RKO (cell line): ENCODE results near the gene COL5A1.

ENCODE experiments used
- DNase-seq: peaks from one replicate; pipeline ENCODE4 v3.0.0-alpha.2; 2016; ENCODE audit warnings: low spot score

The COL5A1 gene

GRCh38 chr9:134742822-134743535 lies 101.4 kb downstream of the COL5A1 start:
- DNase-seq, result no peak

DNA sequence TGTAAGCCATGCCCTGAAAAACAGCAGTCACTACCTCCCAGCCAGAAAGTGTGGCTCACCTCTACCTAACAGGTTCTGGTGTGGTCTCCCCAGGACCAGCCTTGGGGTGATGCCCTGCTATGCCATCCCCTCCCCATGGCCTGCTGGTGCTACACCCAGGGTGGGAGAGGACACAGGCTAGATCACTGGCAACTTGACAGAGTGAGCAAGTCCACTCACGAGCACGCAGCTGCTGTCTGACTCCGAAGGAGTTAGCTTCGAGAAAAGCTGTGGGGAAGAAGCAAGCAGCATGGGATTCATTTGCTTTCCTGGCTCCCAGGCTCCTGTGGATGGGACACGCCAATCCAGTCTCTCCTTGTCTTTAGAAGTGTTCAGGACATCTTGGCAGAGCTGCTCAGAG lies 102.2 kb downstream of the COL5A1 start:
- no peak for DNase-seq

DNA sequence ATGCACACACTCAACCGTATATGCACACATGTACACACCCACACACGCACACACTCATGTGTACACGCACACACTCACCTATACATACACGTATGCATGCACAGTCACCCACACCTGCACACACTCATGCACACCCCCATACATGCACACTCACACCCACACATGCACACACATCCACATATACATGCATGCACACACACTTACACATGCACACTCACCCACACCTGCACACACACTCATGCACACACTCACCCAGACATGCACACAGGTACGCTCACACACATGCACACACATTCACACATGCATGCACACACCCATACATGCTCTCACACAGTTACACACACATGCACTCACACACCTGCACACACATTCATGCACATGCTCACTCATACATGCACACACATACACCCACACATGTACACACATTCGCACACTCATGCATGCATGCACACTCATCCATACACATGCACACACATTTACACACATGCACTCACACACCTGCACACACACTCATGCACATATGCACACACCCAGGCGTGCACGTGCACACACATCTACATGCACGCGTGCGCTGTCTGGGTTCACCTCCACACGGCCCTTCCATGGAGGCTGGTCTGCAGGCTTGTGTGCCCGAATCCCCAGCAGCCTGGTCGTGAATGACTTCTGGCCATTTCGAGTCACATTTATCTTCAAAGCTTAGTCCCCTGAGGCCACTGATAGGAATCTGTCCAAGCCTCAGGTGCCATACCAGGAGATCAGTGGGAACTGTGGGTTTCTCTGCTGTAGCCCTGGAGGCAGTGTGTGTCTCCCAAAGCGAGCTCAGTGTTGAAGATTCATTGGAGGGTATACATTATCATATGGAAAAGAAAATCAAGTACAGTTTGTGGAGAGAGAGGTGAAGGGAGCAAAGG lies 103.0 kb downstream of the COL5A1 start:
- no peak for DNase-seq

DNA sequence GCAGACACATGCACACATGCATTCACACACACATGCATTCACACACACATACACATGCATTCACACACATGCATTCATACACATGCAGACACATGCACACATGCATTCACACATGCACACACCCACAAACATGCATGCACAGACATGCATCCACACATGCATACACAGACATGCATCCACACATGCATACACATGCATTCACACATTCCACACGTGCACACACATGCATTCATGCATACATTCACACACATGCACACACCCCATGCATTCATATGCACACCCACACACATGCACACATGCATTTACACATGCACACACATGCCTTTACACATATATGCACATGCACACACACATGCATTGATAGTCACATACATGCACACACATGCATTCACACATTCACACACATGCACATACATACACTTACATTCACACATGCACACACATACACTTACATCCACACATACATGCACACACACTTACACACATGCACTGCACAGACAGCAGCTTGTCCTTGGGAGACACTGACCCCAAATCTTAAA lies 106.4 kb downstream of the COL5A1 start:
- DNase-seq, result no peak

GRCh38 chr9:134748591-134748990 lies 107.0 kb downstream of the COL5A1 start:
- DNase-seq, result no peak

DNA sequence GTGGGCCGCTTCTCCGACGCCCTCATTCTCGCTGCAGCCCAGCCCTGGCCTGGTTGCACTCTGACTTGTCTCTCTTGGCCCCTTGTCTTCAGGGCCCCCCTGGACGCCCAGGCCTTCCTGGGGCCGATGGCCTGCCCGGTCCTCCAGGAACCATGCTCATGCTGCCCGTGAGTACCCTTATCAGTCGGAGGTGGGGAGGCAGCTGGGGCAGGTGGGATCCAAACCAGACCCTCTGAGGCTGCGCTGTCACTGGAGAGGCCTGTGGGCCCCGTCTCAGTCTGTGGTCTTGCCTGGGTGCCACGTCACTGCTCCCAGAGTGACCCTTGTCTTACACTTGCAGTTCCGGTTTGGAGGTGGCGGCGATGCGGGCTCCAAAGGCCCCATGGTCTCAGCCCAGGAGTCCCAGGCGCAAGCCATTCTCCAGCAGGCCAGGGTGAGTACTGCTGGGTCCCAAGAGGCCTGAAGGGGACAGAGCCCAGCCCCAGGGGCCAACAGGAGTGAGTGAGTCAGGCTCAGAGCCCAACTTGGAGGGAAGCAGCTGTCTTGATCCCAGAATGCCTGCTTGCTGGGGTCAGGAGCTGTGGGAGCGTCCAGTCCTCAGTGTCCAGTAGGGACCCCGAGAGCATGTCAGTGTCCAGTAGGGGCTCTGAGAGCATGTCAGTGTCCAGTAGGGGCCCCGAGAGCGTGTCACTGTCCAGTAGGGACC lies 109.0 kb downstream of the COL5A1 start:
- no peak for DNase-seq

DNA sequence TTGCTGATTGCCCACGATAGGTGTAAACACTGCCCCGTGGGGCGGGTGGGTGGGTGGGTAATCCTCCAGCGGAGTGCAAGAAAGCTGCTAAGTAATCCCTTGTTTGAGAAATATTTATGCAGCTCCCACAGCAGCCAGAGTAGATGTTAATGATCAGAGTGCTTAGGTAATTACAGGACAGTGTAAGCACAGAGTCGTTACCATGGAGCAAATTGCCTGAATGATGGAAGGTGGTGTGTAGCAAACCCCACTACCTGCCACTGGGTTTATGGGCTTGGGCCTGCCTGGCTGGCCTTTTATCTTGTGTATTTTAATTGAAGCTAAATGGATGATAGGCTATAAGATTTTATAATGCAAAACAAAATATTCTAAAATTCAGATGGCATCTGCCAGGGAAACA lies 110.0 kb downstream of the COL5A1 start:
- no peak for DNase-seq

DNA sequence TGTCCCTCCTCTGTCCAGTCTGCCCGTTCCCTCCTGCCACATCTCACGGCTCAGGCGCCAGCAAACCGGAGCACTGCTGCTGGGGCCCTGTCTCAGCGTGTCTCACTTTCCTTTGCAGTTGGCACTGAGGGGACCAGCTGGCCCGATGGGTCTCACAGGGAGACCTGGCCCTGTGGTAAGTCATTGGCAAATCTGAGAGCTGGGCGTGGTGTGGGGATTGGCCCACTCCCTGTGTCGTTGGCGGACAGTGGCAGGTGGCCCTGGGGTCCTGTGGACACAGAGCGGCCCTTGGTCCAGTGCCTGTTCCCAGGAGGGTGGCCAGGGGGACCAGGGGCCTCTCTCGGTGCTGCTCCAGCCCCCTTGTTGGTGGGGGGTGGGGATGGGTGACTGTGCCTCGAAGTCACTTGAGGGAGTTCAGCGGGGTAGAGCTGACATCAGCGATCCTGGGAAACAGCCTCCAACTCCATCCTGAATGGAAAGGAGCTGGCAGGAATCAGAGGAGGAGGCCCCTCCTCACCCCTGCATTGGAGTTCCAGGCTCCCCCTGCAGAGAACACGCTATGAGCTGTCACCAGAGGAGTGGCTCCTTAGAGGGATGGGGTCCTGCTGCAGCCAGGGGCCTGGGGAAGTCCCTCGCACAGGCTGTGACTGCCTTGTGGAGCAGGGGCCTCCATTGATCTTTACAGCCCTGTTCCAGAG lies 111.0 kb downstream of the COL5A1 start:
- DNase-seq, result no peak

DNA sequence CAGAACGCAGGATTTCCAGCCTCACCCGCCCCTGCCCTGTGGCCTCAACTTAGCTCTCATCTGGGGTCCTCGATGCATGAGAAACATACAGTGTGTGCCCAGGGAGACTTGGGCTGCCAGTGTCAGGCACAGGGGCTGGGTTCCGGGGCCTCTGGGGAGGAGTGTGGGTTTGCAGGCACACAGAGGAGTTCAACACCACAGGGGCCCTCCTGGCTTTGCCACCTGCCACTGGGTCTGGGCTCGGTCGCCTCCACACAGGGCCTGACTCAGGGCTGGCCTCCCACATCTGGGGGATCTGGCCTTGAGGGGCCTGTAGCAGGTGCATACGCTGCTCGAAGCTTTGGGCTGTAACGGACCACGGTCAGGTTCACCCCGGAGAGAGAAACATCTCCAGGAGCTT lies 111.6 kb downstream of the COL5A1 start:
- DNase-seq, result no peak

DNA sequence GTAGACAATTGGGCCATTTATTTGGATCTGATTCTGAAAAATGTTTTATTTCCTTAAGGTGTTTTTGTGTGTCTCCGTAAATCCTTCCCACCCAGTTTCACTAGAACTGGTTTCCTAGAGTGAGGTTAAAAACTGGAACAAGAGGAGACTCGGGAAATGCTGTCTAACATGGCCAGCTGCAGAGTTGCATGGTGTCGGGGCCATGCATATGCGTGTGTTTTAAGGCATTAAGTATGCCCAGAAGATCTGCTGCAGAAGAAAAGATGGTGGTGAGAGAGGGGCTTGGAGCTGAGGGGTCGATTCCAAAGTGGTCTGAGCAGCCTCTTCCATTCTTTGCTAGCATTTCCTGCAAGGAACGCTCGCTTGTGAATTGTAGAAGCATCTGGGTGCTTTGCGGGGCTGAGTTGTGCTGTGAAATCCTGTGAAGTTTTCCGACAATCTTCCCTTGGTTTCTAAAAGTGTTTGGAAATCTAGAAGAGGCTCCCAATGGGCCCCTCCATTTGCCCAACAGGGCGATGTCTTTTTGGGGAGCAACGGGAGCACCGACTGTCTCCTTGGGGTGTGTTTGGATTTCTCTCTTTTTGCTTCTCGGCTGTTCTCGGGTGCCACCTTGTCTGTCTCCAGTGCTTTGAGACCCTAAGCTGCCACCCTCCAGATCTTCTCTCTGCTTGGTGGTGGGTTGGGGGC lies 113.8 kb downstream of the COL5A1 start:
- DNase-seq, result no peak

DNA sequence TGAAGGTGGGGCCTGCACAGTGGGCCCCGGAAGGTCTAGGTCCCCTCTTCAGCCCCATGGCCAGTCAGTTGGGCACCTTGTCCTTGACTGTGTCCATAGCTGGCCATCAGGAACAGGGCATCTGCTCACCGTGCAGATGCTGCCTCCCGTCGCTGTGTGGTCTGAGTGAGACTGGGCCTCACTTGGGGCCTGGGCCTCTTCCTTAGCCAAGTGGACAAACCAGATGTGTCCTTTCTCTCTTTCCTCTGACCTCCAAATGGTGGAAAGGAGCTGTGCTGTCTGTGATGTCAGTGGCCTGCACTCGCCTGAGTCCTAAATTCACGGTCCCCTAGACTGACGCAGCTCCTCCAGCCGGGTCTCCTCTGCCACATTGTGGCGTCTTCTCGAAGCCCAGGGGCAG lies 114.5 kb downstream of the COL5A1 start:
- DNase-seq, result no peak

DNA sequence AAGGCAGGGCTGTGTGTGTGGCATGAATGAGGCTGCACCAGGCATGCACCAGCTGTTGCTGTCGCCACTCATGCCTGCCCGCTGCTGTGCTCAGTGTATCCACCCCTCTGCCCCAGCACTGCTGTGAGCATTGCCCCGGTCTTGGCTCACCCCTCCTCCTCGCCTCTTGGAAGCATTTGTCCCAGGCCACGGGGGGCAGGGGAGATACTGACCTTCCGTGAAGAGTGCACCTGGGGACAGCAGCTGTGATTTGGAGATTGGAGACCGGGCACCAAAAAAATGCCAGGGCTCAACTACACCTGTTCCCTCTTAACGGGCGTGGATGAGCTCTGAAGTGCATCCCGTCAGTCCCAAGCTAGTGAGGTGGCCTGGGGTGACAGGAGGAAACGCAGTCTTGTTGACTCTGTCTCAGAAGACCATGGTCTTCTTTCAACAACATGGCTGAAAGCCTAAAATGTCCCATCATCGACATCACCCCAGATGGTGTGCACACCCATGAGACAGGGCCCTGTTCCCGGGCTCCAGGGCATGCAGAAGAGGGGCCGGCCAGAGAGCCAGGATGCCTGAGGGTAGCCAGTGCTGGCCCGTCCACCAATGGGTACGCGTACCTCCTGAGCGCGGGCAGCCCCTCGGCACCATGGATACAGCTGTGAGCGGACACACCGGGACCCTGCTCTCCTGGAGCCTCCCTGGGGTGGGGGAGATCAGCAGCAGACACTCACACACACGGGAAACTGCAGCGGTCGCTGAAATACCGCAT lies 115.8 kb downstream of the COL5A1 start:
- no peak for DNase-seq

- no peak for DNase-seq
Observed at GRCh38 chr9:134758949-134759607, 117.5 kb downstream of the COL5A1 start.

GRCh38 chr9:134759913-134760312 lies 118.3 kb downstream of the COL5A1 start:
- DNase-seq, result no peak

DNA sequence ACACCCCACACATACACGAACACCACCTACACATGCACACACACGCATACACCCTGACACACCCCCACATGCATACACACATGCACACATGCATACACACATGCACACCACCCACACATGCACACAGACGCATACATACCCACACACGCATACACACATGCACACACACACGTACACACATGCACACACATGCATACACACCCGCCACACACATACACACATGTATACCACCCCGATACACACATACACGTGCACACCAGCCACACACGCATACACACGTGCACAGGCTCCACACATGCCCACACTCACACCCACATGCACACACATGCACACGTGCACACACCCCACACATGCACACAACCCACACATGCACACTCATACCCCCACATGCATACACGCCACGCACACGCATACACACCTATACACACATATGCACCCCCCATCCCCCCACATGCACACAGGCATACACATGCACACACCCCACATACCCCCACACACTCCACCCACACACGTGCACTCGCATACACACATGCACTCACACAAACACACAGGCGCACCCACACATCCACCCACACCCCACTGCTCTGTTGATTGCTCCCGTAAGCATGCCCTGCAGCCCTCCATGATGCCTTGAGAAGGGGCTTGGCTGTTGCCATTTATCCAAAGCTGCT lies 119.3 kb downstream of the COL5A1 start:
- DNase-seq, result no peak

- DNase-seq, result no peak
Observed at GRCh38 chr9:134764473-134765269, 123.1 kb downstream of the COL5A1 start.

GRCh38 chr9:134765785-134766184 lies 124.2 kb downstream of the COL5A1 start:
- DNase-seq, result no peak

DNA sequence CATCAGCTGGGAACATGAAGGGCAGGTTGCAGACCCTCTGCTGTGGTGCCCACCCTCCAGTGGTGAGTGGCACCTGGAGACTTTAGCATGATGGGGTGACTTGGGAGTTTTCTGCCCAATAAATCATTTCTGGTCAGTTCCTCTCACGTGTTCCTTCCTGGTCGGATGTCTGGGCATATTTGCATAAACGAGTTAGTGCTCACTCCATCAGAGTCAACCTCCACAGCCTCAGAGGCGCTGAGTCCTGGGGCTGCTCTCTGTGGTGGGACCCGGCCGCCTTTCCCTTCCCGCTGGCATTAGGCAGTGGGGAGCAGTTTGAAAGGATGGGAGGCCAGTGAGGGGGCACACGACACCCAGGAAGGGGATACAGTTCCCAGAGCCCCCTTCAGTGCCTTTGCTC lies 125.0 kb downstream of the COL5A1 start:
- no peak for DNase-seq

DNA sequence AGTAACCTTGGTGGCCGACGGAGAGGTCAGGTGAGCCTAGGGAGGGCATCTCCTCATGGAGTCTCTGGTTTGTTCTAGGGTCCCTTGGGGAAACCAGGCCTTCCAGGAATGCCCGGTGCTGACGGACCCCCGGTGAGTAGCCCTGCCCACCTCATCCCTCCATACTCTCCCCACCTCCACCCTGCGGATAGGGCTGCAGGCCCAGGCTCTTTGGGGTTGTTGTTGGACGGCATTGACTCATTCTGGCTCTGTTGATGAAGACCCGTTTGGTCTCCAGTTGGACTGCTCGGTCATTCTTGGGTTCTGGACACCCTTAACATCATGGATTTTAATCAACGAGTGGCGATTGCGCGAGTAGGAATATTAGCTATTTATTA lies 126.7 kb downstream of the COL5A1 start:
- DNase-seq, result no peak
